ENCODE data around the gene JMJD7.
A peak's percentile ranks its signal among the peaks of the same experiment; 100 is the strongest.

JMJD7 gene

DNA sequence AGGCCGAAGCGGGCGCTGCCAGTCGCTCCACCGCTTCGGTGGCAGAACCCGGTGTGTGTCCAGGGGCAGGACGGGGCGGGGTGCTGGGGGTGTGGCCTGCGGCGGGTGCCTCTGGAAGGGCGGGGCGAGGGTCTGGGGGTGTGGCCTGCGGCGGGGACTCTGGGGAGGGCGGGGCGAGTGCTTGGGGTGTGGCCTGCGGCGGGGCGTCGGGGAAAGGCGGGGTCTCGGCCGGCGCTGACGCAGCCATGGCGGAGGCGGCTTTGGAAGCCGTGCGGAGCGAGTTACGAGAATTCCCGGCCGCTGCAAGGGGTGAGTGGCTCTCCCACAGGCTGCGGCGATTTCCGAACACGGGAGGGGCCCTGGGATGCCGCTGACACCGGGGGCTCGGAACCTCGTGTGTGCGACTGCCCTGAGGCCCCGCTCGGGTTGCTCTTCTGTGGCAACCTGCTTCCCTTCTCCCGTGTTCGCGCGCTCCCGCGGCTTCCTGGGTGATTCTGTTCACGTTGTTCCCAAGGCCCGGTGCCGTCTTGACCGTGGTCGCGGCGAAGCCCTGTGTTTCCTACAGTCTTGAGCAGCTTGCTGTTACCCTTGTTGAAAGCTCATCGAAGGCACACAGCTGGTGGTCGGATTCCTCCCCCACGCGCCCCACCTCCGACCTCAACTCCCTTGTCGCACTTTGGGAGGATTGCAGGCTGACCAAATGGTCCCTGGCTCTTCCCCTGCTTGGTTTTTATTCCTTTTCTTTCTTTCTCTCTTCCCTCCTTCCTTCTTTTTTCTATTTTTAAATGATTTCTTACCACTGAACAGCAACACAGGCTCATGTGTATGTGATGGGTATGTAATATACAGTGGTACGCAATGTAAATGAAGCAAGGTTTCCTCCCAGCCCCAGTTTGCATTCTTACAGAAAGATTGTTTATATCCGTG lies at the start of gene JMJD7:
JMJD7 (plus strand) TSS at position 213 of the 927 bp plus-strand sequence; CDS start at position 246, 33 bp downstream.
- peak; percentile 97 for DNase-seq (ENCODE audit: low spot score)

DNA sequence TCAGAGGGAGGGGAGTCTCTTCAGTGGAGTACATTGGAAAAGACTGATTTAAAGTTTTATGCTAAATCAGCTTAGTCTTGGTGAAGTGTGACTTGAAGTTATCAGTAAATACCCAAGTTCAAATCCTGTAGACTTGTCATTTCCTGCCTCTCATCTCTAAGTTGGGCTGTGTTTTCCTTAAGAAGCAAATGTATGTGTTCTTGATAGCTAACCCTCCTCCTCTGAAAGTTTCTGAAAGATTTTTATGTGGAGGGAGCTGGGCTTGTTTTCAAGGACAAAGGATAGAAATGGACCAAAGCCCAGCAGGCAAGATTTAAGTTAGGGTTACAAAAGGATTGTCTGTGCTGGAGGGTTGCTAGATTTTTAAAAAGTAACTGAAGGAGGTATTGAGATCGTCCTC lies 49.4 kb upstream of the JMJD7 start:
- DNase-seq (ENCODE audit: low spot score), result no peak

DNA sequence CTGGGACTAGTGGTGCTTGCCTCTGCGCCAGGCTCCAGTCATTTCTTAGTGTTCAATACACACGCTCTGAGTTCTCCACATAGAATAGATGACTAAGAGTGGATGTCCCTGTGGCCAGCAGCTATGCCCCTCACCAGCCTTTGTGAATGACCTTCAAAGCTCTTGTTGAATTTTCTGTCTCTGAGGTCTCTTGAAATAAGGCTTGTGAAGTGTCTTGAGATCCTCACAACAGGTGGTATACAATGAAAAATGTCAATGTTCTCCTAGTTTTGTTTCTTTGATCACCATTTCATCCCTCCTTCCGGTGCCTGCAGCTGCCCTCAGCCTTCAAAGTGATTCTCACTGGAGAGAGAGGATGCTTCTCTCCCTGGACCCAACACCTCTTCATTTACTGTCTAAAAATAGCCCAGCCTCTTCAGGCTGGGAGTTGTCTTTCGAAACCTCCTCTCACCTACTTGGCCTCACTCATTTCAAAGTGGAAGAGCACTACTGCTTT lies 48.2 kb upstream of the JMJD7 start:
- no peak for DNase-seq (ENCODE audit: low spot score)

DNA sequence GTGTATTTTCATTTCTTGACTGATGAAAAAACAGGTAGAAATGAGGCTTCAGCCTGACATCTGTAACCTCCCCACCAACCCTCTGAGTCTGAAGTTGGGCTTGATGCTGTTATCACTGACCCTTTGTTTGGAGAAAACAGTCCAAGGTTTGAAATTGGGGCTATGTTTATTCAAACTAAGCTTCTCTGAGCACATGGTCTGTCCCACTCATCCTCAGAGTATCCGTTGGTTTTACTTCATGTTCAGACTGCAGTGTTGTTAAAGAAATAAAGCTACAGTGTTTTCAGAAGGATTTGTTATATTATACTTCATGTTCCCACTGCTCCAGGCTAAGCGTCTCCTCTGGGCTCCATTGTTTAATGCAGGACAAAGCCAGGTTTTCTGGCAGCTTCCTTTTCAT lies 47.6 kb upstream of the JMJD7 start:
- DNase-seq (ENCODE audit: low spot score), result no peak

GRCh38 chr15:41780727-41781126 lies 47.2 kb upstream of the JMJD7 start:
- DNase-seq (ENCODE audit: low spot score), result no peak

DNA sequence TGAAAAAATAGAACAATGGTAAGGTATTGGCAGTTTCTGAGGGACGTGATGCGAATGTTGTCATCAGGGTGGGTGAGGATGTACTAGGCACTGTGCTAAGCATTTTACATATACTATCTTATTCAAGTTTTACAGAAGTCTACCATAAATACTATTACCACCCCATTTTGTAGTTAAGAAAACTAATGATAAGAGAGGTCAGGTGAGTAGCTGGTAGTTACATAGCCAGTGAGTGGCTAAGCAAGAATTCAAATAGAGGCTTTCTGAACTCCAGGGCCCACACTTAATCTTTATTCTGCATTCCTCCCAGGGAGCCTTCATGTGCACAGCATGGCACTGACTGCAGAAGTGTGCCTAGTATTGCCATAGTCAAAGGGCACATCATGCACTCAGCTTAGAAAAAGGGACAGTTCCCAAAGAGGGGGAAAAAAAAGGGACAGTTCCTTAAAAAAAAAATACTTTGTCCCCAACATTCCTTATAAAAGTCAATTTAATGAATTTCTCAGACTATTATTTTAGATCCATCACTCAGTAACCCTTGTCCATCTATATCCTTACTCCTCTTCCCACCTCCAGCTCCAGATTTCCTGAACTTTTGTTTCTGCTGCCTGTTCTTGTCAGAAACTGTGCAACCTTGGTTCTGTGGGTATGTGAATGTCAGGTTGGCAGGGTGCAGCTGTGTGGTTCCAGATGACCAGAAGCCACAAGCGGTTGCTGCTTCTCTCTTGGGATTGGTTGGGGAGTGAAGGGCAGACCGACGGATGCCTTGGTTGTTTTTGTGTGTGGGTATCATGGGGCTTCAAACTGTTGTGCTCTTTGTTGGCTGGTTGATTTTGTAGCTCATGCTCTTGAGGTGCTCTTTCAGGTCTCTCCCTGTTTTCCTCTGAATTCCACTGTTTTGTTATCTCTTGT lies 45.3 kb upstream of the JMJD7 start:
- DNase-seq (ENCODE audit: low spot score), result no peak

GRCh38 chr15:41783296-41783695 lies 44.6 kb upstream of the JMJD7 start:
- DNase-seq (ENCODE audit: low spot score), result no peak

DNA sequence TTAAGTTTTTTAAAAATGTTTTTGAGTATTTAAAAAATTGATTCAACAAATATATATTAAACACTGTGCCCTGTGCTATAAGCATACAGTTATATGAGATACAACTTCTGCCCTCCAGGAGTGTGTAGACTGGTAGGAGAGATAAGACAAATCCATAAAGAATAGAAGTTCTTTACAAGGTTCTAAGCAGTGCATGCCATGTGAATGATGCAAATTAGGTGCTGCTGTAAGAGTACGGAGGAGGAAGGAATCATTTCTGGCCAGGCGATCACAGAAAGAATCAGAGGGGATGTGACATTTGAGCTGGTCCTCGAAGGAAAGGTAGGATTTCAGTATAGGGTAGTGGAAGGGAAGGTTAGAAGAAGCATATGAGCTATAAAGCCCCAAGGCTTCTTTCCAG lies 39.6 kb upstream of the JMJD7 start:
- no peak for DNase-seq (ENCODE audit: low spot score)

- DNase-seq (ENCODE audit: low spot score), result no peak
These were observed 38.7 kb upstream of the JMJD7 start for GRCh38 chr15:41789236-41789635.

DNA sequence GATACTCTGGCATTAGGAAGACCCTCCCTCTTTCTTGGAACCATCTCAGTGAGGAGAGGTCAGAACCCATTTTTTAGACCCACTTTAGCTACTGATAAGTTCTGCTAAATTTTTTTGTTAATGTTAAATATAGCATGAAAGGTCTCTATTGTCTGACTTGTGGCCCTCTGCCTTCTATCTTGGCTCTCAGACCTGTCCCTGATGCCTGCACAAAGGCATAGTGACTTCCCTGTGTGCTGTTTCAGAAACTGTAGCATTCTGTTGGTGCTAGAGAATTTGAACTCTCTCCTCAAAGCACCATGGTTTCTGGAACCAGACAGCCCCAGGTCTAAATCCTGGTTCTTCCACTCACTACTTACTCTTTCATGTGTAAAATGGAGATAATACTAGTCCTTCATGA lies 38.2 kb upstream of the JMJD7 start:
- DNase-seq (ENCODE audit: low spot score), result no peak

DNA sequence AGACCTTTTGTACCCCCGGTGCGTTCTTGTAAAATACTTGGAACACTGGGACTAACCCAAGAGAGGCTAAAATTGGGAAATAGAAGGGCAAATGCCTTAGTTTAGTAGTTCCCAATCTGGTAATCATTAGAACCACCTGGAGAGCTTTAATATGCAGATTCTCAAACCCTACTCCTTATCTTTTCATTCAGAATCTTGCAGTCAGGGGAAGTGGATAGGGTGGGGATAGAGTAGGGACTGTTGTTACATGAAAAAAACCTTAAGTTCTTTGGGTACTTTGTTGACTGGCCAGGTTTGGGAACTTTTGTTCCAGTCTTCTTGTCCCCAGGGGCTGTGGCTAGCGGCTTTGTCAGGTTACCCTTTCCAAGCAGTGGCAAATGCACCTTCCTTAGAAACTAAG lies 37.7 kb upstream of the JMJD7 start:
- DNase-seq (ENCODE audit: low spot score), result no peak

DNA sequence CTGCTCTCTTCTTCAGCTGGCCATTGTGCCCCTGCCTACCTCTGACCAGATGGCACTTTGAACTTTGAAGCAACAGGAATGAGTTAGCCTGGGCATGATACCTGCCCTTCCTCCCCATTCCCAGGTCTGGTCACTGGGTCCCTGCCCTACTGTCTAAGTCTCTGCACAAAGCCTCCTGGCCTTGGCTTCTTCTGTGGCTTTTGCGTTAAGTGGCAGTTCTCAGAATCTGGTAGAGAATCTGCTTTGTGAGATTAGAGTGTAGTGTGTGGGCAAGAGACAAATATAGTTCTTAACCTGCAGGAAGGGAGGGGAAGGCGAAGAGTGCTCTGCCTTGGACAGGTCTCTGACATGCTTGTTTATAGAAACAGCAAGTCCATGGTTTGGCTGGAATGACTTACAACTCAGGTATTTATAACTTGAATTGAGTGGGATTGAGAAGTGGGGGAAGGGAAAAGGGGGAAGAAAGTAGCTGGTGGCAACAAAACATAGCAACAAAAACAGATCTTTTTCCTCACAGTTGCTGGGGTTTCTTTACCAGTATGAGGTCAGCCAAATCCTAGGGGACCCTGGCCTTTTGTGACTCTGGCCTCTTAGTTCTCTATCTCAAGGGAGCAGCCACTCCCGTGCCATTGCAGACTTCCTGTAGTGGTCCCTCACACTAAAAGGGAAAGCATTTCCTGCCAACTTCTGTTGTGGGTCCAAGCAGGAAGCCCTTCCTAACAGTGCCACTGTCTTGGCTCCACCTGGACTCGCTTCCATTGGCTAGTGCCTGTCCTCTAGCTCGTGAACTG lies 36.9 kb upstream of the JMJD7 start:
- no peak for DNase-seq (ENCODE audit: low spot score)

- no peak for DNase-seq (ENCODE audit: low spot score)
These were observed 36.4 kb upstream of the JMJD7 start for GRCh38 chr15:41791547-41791937.

DNA sequence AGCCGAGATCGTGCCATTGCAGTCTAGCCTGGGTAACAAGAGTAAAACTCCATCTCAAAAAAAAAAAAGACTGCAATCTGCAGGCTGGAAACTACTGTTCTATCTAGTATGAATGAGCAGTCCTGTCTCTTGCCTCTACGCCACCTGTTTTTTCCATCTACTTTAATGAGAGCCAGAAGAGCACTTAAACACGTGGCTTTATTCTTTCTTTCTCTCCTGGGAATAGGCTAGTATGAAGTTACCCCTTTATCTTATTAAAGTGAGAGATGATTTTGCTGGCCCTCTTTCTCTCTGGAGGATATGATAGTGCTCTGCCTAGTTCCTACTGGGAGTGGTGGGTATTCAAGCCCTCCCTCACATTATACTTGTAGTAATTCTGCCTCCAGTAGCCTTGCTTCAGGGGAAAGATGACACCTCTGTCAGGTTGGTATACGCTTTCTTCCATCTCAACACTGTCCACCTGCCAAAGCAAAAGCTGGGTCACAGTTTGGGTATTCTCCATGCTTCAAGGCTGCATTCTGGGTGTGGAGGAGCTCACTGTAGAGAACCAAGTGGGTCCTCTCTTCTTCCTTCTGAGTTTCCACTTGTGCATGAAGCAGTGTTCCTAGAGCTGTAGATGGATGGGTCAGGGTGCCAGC lies 35.8 kb upstream of the JMJD7 start:
- DNase-seq (ENCODE audit: low spot score), result no peak

DNA sequence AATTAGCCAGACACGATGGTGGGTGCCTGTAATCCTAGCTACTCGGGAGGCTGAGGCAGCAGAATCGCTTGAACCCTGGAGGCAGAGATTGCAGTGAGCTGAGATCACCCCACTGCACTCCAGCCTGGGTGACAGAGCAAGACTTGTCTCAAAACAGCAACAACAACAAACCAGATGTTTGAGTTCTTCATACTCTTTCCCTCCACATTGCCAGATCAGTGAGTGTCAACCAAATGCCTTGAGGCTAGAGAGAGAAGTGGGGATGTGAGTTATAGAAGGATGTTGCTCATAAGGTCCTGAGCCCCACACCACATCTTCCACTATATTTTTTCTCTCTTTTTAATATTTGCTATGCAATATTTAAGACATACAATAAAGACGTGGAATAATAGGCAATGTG lies 33.8 kb upstream of the JMJD7 start:
- no peak for DNase-seq (ENCODE audit: low spot score)

GRCh38 chr15:41795996-41796856 lies 31.7 kb upstream of the JMJD7 start:
- no peak for DNase-seq (ENCODE audit: low spot score)

- no peak for DNase-seq (ENCODE audit: low spot score)
These were observed 30.5 kb upstream of the JMJD7 start for GRCh38 chr15:41797201-41797944.

- DNase-seq (ENCODE audit: low spot score), result no peak
These were observed 29.0 kb upstream of the JMJD7 start for GRCh38 chr15:41798607-41799487.

GRCh38 chr15:41799488-41799805 lies 28.4 kb upstream of the JMJD7 start:
- no peak for DNase-seq (ENCODE audit: low spot score)
